HTERT RPE-1 (cell line): ENCODE results near the gene CCDC102B.
"Not testable (repeated sequence)": the region's sequence is repeated elsewhere in the genome, so short reads cannot be mapped to it uniquely, and the experiment has no call there.

Experiments
- in situ Hi-C: fragments of 300-500 bp; cut with MboI; formaldehyde crosslinking; loops from 4 replicates; pipeline ENCODE4 v1.14.3; 2020; ENCODE audit warnings: low sequenced_read_pairs

The CCDC102B gene

DNA sequence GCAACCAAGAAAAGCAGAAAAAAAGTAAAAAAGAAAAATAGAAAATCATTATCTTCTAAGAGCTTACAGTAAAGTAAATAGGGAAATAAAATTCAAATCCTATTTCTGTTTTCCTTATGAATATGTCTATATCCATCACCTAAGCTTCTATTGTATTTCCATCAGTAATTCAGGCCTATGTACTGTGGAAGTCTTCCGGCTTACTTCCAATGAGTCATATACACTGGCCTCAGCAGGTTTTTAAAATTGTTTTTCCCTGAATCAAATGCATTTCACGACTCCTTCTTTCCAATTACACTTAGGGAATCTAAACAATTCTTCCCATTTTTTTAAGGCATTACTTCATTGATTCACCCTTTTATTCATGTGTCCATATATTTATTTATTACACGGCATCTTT is 164.7 kb downstream of the CCDC102B start:
- in situ Hi-C loops: no loop called here

DNA sequence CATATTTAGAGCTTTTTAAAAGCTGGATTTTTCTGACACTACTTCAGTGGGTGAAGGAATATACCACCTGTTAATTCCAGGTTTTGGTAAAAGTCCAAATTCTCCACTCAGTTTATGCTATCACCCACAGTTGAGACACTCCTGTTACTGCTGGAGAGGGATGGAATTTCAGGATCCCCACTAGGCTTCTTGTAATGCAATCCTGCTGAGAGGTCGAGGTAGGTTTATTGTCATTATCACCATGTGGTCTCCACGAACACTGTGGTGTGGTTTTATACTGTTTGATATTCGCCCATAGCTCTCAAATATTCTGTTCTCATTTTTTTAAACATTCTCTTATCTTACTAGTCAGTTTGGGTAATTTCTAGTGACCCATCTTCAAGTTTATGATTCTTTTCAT is 167.9 kb downstream of the CCDC102B start:
- in situ Hi-C loops: no loop called here

DNA sequence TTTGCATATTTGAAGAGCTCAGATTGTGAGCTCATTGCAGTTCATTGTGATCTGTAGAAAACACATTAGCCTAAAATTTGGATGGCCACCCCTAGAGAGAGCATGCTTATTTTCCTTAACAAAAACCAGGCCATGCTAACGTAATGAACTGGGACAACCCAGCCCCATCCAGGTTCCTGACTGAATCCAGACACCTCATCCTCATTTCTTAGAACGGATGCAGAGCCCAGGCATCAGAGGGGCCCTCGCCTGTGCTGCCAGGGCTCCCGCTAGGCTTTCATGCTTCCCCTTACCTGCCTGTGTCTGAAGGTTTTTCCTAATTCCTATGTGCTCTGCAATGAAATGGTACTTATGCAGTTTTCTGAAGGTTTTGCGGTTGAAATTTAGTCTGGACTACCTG is 171.1 kb downstream of the CCDC102B start:
- in situ Hi-C loops: no loop called here

DNA sequence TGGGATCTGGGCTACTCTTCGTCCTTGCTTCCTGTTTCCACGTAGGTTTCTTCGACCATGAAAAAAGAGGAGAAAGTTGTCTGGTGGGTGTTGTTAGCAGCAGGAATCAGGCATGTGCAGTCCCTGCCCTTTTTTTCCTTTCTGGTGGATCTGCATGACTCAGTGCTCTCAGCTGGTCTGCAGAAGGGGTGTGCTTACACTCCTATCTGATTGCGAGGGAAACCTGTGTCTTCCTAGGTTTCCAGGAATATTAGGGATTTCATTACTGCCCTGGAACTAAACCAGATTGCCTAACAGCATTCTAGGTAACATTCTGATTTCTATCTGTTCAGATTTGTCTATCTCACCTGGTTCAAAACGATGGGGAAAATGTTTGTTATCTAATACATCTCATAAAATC is 174.3 kb downstream of the CCDC102B start:
- in situ Hi-C loops: no loop called here

DNA sequence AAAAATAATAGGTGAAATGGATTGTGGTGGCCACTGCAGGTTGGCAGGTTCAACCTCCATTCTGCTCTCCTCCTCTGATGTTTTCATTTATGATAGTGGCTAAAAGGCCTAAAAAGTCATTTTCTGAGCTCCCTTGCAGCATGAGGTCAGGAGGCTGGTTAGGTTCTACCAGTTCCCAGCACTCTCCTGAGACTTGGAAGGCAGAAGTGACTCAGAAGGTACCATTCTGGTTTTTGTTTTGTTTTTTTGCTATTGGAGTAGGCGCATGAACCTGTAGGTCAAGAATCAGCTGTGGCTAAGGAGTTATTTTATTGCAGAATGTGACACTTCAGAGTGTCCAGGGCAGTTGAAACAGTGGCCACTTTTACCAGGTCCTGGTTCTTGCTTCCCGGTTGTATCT is 181.9 kb downstream of the CCDC102B start:
- in situ Hi-C loops: no loop called here

DNA sequence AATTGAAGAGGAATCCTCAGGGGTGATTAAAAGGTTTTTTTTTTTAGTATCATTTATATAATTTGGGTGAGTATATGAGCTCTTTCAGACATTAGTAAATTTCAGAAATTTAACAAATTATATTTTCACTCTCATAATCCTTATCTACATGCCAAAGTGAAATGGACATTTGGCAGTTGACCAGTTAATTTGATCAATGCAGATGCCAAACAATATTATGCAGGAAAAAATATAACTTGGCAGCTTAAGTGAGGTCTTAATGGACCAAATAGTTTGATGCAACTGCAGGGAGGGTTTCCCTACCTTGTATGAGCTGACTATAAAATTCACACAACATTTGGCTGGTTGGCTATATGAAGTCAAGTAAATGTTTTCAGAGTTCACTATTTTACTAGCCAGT is 185.2 kb downstream of the CCDC102B start:
- in situ Hi-C loops: no loop called here

DNA sequence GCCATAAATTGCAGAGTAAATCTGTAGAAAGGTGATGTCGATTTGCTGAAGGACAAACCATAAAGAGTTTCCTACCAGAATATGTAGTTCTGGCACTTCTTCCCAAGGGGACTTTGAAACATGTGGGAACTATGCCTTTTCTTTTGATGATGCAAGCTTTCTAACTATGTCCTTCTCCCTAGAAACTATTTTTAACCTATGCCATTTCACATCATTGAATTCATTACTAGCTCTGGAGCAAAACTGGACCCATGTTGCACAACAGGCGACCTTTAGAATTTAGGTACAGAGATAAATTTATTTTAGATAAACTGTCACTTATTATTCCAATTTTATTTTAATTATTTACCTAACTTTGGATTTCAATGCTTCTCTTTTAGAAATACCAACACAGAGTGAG is 186.5 kb downstream of the CCDC102B start:
- in situ Hi-C loops: no loop called here

DNA sequence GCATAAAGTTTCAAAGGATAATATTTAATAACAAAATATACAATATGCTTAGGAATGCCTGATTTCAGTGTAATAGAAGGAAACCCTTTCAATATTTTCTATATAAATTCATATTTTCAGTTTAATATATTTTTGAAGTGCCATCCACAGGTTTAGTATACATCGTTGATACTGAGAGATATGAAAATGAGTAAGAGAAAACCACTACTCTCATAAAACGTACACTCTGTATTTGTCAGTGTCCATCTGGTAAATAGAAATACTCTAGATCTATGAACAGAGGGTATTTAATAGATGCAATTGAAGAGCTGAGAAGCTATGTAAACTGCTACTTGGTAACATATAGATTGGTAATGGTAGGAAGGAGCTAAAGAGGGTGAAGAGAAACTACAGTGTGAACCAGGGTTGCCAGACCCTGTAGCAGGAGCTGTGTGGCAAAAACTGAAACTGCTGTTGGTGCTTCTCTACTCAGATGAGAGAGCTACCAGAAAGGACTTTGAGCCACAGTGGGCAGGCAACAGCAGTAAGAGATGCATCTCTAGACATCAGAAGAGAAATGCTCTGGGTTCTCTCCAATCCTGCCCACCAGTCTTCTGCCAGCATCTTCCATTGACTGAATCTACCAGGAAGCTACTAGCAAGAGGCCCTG is 187.4 kb downstream of the CCDC102B start:
- in situ Hi-C loops: no loop called here

DNA sequence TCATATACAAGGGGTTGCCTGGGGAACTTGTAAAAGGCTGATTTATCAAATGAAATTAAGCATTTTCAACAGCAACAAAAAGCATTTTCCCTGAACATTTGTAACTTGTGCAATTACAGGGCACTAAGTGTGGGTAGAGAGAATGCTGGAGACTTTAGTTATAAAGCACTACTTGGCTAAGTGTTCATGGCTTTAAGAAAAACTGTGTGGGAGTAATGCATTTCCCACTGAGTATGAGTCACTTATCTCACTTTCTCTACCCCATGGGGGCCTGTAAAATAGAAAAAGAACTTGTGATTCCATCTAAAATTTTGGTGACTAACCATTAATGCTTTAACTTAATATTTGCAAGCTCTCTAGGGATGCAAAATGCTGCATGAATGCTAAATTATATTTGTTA is 193.4 kb downstream of the CCDC102B start:
- in situ Hi-C loops: no loop called here

DNA sequence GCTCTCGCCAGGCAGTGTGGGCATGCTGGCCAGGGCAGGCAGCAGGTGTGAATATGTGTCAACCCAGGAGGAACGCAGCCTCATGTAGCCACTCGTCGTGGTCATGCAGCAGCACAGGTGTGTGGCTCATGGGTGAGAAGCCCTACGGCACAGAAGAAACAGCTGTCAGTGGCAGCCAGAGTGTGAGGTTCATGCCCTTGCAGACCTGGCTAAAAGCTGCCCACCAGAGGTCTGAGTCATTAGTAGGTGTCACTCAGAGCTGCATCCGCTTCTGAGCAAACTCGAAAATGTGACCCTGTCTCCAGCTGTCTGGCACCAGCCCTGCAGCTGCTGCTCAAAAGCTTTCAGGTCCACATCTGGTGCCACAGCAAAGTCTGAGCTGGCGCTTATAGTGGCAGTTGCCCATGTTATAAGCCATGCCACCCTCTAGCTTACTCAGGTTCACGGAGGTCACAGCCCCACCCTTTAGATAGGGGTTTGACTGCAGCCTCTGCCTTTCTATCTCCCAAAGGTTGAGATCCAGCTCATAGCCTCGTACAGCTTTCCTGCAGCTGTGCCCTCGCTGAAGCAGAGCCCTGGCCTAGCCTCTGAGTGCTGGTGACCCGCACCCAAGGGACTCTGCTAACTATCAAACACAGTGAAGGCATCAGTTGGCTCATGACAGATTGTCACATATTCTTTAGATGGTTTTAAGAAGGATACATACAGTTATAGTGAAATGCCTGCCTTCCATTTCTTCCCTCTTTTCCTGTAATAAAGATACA is 195.0 kb downstream of the CCDC102B start:
- in situ Hi-C loops: no loop called here

DNA sequence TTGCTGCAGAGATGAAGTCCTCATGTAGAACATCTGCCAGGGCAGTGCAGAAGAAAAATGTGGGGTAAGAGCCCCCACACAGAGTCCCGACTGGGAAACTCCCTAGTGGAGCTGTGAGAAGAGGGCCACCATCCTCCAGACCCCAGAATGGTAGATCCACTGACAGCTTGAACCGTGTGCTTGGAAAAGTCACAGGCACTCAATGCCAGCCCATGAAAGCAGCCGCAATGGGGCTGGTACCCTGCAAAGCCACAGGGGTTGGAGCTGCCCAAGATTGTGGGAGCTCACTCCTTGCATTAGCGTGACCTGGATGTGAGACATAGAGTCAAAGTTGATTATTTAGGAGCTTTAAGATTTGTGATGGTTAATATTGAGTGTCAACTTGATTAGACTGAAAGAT is 197.8 kb downstream of the CCDC102B start:
- in situ Hi-C loops: no loop called here

DNA sequence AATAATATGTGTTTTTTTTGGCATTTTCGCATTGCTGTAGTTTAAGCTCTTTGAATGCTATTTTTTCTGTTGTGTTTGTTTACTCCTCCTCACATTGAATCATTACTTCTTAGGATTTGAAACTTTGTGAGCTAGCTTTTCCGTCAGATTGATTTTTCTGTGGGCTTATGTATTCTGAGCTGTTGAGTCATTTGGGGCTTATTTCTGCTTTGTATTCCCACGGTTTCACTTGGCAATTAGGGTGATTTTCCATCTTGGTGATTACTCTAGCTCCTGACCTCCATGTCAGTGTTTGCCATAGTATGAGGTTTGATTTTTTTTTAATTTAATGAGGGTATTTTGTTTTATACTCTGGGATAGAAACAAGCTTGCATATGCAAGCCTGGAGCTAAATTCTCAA is 200.0 kb downstream of the CCDC102B start:
- in situ Hi-C loops: no loop called here

DNA sequence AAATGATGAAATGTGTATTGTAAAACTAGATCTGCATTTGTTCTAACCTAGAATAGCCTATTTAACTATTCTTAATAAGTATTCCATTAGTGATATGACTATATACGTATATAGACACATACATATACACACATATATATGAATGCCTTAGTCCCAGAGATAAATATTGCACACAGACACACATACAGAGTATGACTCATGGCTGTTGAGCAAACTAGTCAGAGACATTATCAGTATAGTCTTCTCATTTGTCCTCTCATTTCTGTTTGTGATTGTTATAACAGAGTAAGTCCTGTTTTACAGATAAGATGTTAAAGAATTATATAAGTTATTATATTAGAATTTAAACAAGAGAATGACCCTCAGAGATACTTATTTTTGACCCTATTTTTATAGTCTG is 202.5 kb downstream of the CCDC102B start:
- in situ Hi-C loops: no loop called here

DNA sequence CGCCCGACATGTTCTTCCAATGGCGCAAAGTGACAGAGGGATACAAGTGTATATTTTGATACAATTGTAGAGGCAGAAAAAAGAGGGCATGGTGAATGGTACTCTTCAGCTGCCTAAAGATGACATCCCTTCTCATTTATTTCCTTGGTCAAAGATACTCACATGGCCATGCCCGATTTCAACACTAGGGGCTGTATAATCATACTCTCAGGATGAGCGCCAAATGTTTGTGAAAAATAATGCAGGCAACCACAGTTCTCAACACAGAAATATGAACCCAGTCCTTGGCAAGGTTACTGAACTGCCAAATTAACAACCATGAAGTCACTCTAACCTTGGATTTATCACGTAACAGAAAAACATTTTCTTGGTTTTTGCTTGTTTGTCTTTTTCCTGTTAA is 204.4 kb downstream of the CCDC102B start:
- in situ Hi-C loops: no loop called here

DNA sequence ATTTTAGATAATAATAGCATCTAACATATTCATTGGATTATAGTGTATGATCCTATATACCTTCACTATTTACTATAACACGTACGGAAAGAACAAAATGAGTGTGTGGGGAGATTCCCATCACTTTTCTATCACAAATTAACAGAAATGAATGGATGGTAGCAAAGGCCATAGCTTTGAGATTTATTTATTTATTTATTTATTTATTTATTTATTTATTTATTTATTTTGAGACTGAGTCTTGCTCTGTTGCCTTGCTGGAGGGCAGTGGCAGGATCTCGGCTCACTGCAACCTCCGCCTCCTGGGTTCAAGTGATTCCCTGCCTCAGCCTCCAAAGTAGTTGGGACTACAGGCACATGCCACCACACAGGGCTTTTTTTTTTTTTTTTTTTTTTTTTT is 208.3 kb downstream of the CCDC102B start:
- in situ Hi-C loops: not testable (repeated sequence)

DNA sequence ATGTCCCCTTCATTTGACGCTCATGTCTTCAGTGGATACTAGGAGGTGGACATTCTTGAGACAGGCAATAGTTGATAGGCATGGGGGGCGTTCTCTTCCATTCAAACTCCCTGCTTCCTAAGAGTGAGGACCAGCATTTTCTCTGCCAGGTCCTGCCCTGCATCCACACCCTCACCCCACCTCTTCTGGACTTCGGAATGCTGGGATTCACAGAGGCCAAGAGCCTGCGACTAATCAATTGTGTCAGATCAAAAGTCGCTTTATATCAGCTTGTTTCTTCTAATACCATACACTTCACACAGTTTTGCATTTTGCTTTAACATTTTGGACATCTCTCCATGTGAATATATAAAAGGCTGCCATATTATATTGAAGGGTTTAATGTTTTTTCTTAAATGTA is 210.7 kb downstream of the CCDC102B start:
- in situ Hi-C loops: no loop called here

DNA sequence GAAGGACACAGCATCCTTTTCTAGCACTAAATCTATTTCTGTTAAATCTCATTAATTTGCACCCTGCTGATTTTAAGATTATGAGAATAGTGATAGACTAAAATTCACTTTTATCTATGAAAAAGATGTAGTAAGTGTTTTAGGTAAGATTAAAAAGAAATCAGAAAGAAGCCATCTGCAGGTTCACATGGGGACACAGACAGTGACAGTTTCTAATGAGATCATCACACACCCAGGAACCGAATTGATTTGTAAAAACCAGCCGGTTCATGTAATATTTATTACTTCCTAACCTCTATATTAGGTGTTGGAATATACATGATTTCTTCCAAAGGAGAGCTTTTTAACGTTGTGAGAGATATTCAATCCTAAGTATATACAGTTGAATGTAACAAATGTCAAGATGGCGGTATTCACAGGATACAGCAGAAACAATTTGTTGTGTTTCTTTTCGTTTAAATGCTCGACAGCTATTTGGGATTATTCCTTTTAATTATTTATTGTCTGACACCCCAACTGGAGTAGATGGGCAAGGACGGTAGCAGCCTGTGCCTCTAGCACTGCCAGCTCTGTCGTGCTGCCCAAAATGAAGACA is 223.4 kb downstream of the CCDC102B start:
- in situ Hi-C loops: no loop called here

DNA sequence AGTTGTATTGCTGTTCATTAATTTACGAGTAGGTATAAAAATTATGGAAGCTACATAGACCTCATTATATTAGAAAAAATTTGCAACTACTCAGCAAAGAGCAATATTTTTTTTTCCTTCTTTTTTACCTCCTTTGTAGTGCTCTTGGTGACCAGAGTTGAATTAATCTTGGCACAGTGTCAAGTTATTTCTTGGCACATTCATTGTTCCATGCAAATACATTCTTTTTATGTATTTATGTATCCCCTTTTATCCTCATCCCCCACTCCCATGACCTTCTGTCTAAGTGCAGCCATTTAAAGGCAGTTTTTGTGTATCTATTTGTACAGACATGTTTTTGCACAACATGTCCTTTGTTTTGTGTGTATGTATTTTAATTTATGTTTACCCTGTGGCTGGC is 224.5 kb downstream of the CCDC102B start:
- in situ Hi-C loops: no loop called here

DNA sequence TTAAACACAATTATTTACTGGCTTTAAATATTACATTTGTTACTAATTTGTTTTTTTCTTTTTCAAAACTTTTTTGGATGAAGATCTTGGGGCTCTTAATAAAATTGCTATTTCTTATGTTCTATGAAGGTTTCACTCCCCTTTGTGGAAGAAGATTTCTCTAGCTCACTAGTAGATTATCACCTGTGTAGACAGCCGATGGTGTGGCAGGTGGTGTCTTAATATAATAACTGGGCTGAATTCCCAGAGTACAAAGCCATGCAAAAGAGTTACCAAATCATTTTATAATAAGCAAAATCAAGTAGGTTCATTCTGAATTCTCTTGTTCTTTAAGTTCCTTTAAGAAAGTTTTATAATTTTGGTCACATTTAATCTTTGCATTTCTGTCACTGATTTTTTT is 233.7 kb downstream of the CCDC102B start:
- in situ Hi-C loops: no loop called here

DNA sequence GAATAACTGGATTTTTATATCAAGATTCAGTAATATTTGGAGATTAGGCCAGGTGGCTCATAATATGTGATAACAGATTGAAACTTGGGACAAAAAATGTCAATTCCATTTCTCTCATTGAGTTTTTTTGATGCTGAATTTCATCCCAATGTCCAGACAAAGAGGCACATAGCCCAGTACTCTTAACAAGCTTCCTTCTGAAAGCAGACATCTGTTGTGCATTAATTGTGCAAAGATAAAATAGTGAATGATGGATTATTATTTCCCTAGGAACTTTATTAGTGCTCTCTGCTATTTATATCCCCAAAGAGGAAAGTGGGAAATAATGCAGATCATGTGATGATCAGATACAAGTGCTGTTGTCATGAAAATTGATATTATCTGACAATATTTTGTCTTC is 234.1 kb downstream of the CCDC102B start:
- in situ Hi-C loops: no loop called here

DNA sequence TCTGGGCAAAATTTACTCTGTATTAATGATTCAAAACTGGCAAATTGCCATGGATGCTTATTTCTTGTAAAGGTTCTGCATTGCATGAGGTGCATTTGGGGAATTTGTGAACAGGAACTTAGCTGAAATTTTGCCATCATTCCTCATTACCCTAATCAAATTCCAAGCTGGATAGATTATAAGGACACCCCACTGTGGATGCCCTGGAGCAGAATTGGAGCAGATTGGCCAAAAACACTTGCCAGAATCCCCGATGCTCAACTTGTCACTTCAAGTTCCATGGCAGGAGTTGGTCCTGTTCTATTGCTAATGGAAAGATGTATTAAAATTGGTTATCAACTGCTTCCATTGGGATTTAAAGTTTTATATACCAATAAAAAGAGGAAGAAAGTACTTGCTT is 237.9 kb downstream of the CCDC102B start:
- in situ Hi-C loops: no loop called here

DNA sequence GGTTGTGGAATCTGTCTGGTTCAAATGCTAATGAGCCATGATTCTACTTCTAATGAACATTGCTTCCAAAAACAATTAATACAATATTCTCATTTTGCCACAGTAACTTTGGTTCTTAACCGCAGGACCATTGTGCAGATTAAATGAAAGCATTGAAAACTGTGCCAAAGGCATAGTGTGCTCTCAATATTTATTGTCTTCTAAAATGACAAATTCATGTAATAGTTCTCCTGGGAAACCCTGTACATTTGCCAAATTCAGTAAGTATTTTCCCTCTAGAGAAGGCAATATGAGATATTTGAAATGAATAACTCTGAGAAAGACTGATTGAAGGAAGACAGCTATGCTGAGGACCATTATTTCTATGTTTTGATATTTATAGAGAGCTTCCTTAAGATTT is 246.3 kb downstream of the CCDC102B start:
- in situ Hi-C loops: no loop called here
